ENCODE results near the gene RCBTB1. TPM values are rescaled to one million over a fixed set of nuclear protein-coding genes. Genes with fewer than 3 reads are reported as not detected.
"Not testable (repeated sequence)": the region's sequence is repeated elsewhere in the genome, so short reads cannot be mapped to it uniquely, and the experiment has no call there.

Gene RCBTB1
- polyA plus RNA-seq, 1 donor: 21.2 TPM

GRCh38 chr13:49496837-49497236, 88.5 kb downstream of the RCBTB1 start:
- H3K4me1 ChIP-seq (ENCODE audit: control insufficient read depth, insufficient read depth, low read length); H3K27me3 ChIP-seq (ENCODE audit: control insufficient read depth, insufficient read depth, low read length); H3K36me3 ChIP-seq (ENCODE audit: control insufficient read depth, insufficient read depth, low read length); H3K4me3 ChIP-seq (ENCODE audit: low read length); H3K9me3 ChIP-seq (ENCODE audit: control insufficient read depth, low read depth, low read length): not testable (repeated sequence)
- H3K27ac ChIP-seq (ENCODE audit: low read length): peak overlapping the region; percentile 91
- DNase-seq: peak in 1 of 2 donors; percentile 24
- 100% methylated on average over 2 of the region's 11 CpGs for WGBS (ENCODE audit: insufficient coverage, low lambda C conversion rate)

GRCh38 chr13:49495783-49496762, 89.3 kb downstream of the RCBTB1 start, which contains the start of gene PHF11:
Gene PHF11 (plus strand): TSS chr13:49495953. CDS start chr13:49496002, 49 bp downstream.
- no peaks in the 10 kb centered on the region for H3K9me3 ChIP-seq (ENCODE audit: control insufficient read depth, low read depth, low read length)
- peak within 1 kb of the TSS; percentile 77 for H3K4me3 ChIP-seq (ENCODE audit: low read length)
- no CpG with 5 or more reads among the region's 71 CpGs for WGBS (ENCODE audit: insufficient coverage, low lambda C conversion rate)
- peak within 1 kb of the TSS; percentile 91 for H3K27ac ChIP-seq (ENCODE audit: low read length)
- no peaks in the 10 kb centered on the region for H3K4me1 ChIP-seq (ENCODE audit: control insufficient read depth, insufficient read depth, low read length)
- no peaks in the 10 kb centered on the region for H3K27me3 ChIP-seq (ENCODE audit: control insufficient read depth, insufficient read depth, low read length)
- peaks cover 3% of the 10 kb centered on the region for H3K36me3 ChIP-seq (ENCODE audit: control insufficient read depth, insufficient read depth, low read length)
- DNase-seq: peak; percentile 71 to 82

GRCh38 chr13:49494645-49495044, 90.7 kb downstream of the RCBTB1 start:
- Histone ChIP-seq H3K4me1 (ENCODE audit: control insufficient read depth, insufficient read depth, low read length) (no peaks in the 10 kb centered on the region), H3K36me3 (ENCODE audit: control insufficient read depth, insufficient read depth, low read length) (peaks cover 6% of the 10 kb centered on the region), H3K9me3 (ENCODE audit: control insufficient read depth, low read depth, low read length) (no peaks in the 10 kb centered on the region), H3K27me3 (ENCODE audit: control insufficient read depth, insufficient read depth, low read length) (no peaks in the 10 kb centered on the region), H3K4me3 (ENCODE audit: low read length) (peak overlapping the region; percentile 77), H3K27ac (ENCODE audit: low read length) (no peak overlapping the region)
- WGBS (ENCODE audit: insufficient coverage, low lambda C conversion rate): no CpG with 5 or more reads among the region's 2 CpGs
- DNase-seq: no peak

GRCh38 chr13:49488563-49488962, 96.8 kb downstream of the RCBTB1 start:
- DNase-seq: no peak
- no peak overlapping the region for H3K27ac ChIP-seq (ENCODE audit: low read length)
- no peaks in the 10 kb centered on the region for H3K4me1 ChIP-seq (ENCODE audit: control insufficient read depth, insufficient read depth, low read length)
- H3K36me3 ChIP-seq (ENCODE audit: control insufficient read depth, insufficient read depth, low read length): peaks cover 33% of the 10 kb centered on the region
- no peaks in the 10 kb centered on the region for H3K9me3 ChIP-seq (ENCODE audit: control insufficient read depth, low read depth, low read length)
- WGBS (ENCODE audit: insufficient coverage, low lambda C conversion rate): 70% methylated on average over 2 of the region's 2 CpGs
- H3K27me3 ChIP-seq (ENCODE audit: control insufficient read depth, insufficient read depth, low read length): no peaks in the 10 kb centered on the region
- no peak overlapping the region for H3K4me3 ChIP-seq (ENCODE audit: low read length)

Other genes with a start within 250 kb of the RCBTB1 start
- 7.8 TPM for gene CAB39L, start 141.5 kb downstream of the RCBTB1 start, polyA plus RNA-seq
- gene SETDB2, start 141.3 kb downstream of the RCBTB1 start, polyA plus RNA-seq: 13.6 TPM
- gene PHF11, start 89.6 kb downstream of the RCBTB1 start, polyA plus RNA-seq: 47.3 TPM
- 1.3 TPM for gene ARL11, start 42.9 kb upstream of the RCBTB1 start, polyA plus RNA-seq
- 43.1 TPM for gene EBPL, start 105.9 kb upstream of the RCBTB1 start, polyA plus RNA-seq
- gene KPNA3, start 207.1 kb upstream of the RCBTB1 start, polyA plus RNA-seq: 31.3 TPM